Panc1 (cell line): ENCODE results near the gene CD300LG. TPM values are rescaled to one million over a fixed set of nuclear protein-coding genes. Genes with fewer than 3 reads are reported as not detected.

Experiments used
- ATAC-seq: fragments of 200-7000 bp; cut with Tn5 transposase; 2 replicates; pipeline ENCODE4 v1.9.1; 2020; ENCODE audit warnings: mild to moderate bottlenecking, moderate library complexity
- BruUV-seq: library from RNA; stranded (reverse); fragments of 400-500 nt; replicated peaks from 2 replicates; lab custom pipeline; 2021; lab: Mats Ljungman, UMichigan
- CTCF ChIA-PET: fragments of 300-600 bp; sonication (Branson Sonifier 250); formaldehyde crosslinking; loops from one replicate; lab custom pipeline; 2022; ENCODE audit warnings: antibody characterized with exemption; lab: Charles Lee
- POLR2A ChIA-PET: fragments of 300-600 bp; sonication (Branson Sonifier 250); formaldehyde crosslinking; loops from one replicate; lab custom pipeline; 2022; ENCODE audit warnings: antibody characterized with exemption; lab: Charles Lee
- DNase-seq: peaks from one replicate; pipeline ENCODE4 v3.0.0-alpha.2; 2010; ENCODE audit warnings: low read depth, low spot score
- H3K27ac ChIP-seq: 2 replicates; pipeline ENCODE4 v1.5.1; 2011; ENCODE audit warnings: mild to moderate bottlenecking, low read length, inconsistent platforms
- H3K27me3 ChIP-seq: fragments of 200-500 bp; sonication (Bioruptor generic); 2 replicates; pipeline ENCODE4 v1.6.0; 2014; ENCODE audit warnings: low read length, inconsistent platforms; ENCODE audit not compliant: control insufficient read depth, insufficient read depth
- H3K36me3 ChIP-seq: fragments of 200-500 bp; sonication (Bioruptor generic); 2 replicates; pipeline ENCODE4 v1.5.1; 2014; ENCODE audit warnings: inconsistent platforms, mild to moderate bottlenecking, low read length, moderate library complexity; ENCODE audit not compliant: control insufficient read depth, insufficient read depth
- H3K4me1 ChIP-seq: 2 replicates; pipeline ENCODE4 v1.5.1; 2011; ENCODE audit warnings: inconsistent platforms, mild to moderate bottlenecking, low read length, moderate library complexity; ENCODE audit not compliant: control insufficient read depth, insufficient read depth
- H3K4me3 ChIP-seq, 2 experiments: 2 replicates each; pipeline ENCODE4 v1.5.1; 2011 to 2012; ENCODE audit warnings: low read depth in 2 of 2, low read length in 2 of 2, mild to moderate bottlenecking in 2 of 2, inconsistent platforms in 1 of 2, moderate library complexity in 1 of 2
- H3K9me3 ChIP-seq: fragments of 200-500 bp; sonication (Bioruptor generic); 2 replicates; pipeline ENCODE4 v1.5.1; 2014; ENCODE audit warnings: low read depth, mild to moderate bottlenecking, inconsistent platforms, low read length, moderate library complexity; ENCODE audit not compliant: control insufficient read depth, insufficient read depth
- CTCF ChIP-seq: fragments of 450-650 bp; IDR thresholded peaks from 2 replicates; pipeline ENCODE4 v1.5.1; 2017; ENCODE audit warnings: mild to moderate bottlenecking
- POLR2AphosphoS5 ChIP-seq: IDR thresholded peaks from 2 replicates; pipeline ENCODE4 v1.6.1; 2012; ENCODE audit warnings: mild to moderate bottlenecking, low read depth, low read length, moderate library complexity
- REST ChIP-seq, 2 experiments: IDR thresholded peaks; 2 replicates each; pipeline ENCODE4 v1.6.1; 2011 to 2012; ENCODE audit warnings: low read depth in 2 of 2, control low read depth in 1 of 2, low read length in 1 of 2, mild to moderate bottlenecking in 1 of 2, moderate library complexity in 1 of 2; ENCODE audit not compliant: insufficient read depth in 1 of 2
- SIN3A ChIP-seq: IDR thresholded peaks from 2 replicates; pipeline ENCODE4 v1.6.1; 2012; ENCODE audit warnings: low read depth, mild to moderate bottlenecking, low read length, moderate library complexity, borderline replicate concordance; ENCODE audit not compliant: insufficient read depth
- TCF7L2 ChIP-seq: IDR thresholded peaks from 2 replicates; pipeline ENCODE4 v1.6.1; 2011; ENCODE audit warnings: mild to moderate bottlenecking, low read depth, low read length, inconsistent platforms
- in situ Hi-C: cut with HindIII; loops from 2 replicates; pipeline ENCODE4 v1.10.0; 2016; ENCODE audit warnings: low sequenced_read_pairs, low pct_unique_long_range_greater_than_20kb
- intact Hi-C: fragments of 100-400 bp; cut with micrococcal nuclease; formaldehyde crosslinking; loops from one replicate; pipeline ENCODE4 v1.10.0; 2022; ENCODE audit not compliant: unreplicated experiment
- total RNA-seq: library from RNA; stranded (reverse); gene quantifications from one replicate; pipeline ENCODE4 v1.2.1, GENCODE V29; 2021; ENCODE audit not compliant: unreplicated experiment

Gene CD300LG
- total RNA-seq, 1 experiment from 2014 or later = not detected

GRCh38 chr17:43854498-43854897, 7.5 kb downstream of the CD300LG start:
- no peak for ATAC-seq
- ChIA-PET CTCF (no interaction called here), POLR2A (no interaction called here)
- in situ Hi-C loops = no loop called here
- Histone ChIP-seq H3K36me3 (no peaks in the 10 kb centered on the region), H3K27me3 (no peaks in the 10 kb centered on the region), H3K27ac (no peak overlapping the region), H3K4me3 (no peak overlapping the region), H3K9me3 (no peaks in the 10 kb centered on the region), H3K4me1 (no peaks in the 10 kb centered on the region)
- no peak for DNase-seq
- TF ChIP-seq SIN3A = no peak
- TF ChIP-seq POLR2AphosphoS5 = no peak
- no peak for TF ChIP-seq CTCF
- no peak for TF ChIP-seq TCF7L2
- no peak for TF ChIP-seq REST (IDR thresholded peaks at IDR 0.05; ENCODE audit: insufficient read depth in 1 of 2, low read depth in 2 of 2, low read length in 1 of 2)
- intact Hi-C loops = no loop called here
- BruUV-seq = no TSS peak

- ChIA-PET CTCF (interaction anchor here (0.5 kb wide), 1 partner anchor 92 kb away, joined by 3 read pairs; no protein-coding TSS in a partner anchor), POLR2A (no interaction called here)
- H3K27me3 ChIP-seq = no peaks in the 10 kb centered on the region
Measured at GRCh38 chr17:43855061-43855460, 8.1 kb downstream of the CD300LG start.

More at GRCh38 chr17:43855061-43855460, 8.1 kb downstream of the CD300LG start:
- no peak overlapping the region for H3K4me3 ChIP-seq
- no peak overlapping the region for H3K27ac ChIP-seq
- no TSS peak for BruUV-seq
- in situ Hi-C loops (no loop called here), intact Hi-C loops (no loop called here)
- no peak for TF ChIP-seq SIN3A
- TF ChIP-seq CTCF = no peak
- TF ChIP-seq POLR2AphosphoS5 = no peak
- no peak for TF ChIP-seq REST (IDR thresholded peaks at IDR 0.05; ENCODE audit: insufficient read depth in 1 of 2, low read depth in 2 of 2, low read length in 1 of 2)
- TF ChIP-seq TCF7L2 = no peak
- H3K4me1 ChIP-seq = no peaks in the 10 kb centered on the region
- H3K9me3 ChIP-seq = no peaks in the 10 kb centered on the region
- no peaks in the 10 kb centered on the region for H3K36me3 ChIP-seq
- no peak for DNase-seq
- no peak for ATAC-seq
